Measurements from ENCODE around the gene TEAD3. TPM values are rescaled to one million over a fixed set of nuclear protein-coding genes. Genes with fewer than 3 reads are reported as not detected.

Gene TEAD3
- total and polyA plus RNA-seq, 2 of the 4 experiments (the other 2 are of a cell fraction): 5.2 to 28.0 TPM

DNA sequence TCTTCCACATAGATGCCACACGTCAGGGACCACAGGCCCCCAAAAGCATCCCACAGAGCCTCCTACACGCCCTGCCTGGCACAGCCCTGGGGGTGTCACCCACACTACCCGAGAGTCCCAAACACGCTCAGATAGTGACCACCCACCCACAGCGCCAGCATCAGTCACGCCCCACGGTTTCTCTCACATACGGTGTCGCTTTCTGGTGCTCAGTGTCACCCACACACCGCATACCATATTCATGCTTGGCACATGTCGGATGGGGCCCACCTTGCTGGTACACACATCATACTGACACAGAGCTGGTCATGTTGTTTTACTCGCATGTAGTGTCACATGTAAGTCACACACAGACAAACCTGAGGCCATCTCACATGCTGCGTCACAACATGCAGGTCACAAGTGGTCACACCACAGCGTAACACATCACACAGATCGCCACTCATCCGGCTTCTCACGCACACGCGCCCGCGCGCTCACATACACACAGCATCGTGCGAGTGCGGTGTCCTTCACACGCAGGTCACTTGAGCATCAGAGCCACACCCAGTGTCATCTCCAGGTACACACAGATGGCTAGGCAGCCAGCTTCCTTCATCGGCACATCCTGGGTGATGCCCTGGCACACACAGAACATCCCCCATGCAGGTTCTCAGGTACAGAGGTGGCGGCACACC is 3.4 kb downstream of the TEAD3 start:
- peaks cover 26% of the 10 kb centered on the region for H3K9me1 ChIP-seq (ENCODE audit: insufficient read depth, low read length)
- no peak overlapping the region for H2BK20ac ChIP-seq (ENCODE audit: low read depth, low read length)
- H3K4me2 ChIP-seq (ENCODE audit: low read depth, low read length): peak overlapping the region; percentile 66; the same call in 1 of the 2 replicates
- peak overlapping the region; percentile 70; the same call in 1 of the 2 replicates for H2BK120ac ChIP-seq (ENCODE audit: low read depth, low read length)
- H4K8ac ChIP-seq (ENCODE audit: low read depth in 2 of 2, low read length in 2 of 2): no peak overlapping the region; a peak in 1 of 4 replicates
- 0 out of 2 replicates have a peak, but pooled peaks cover 5% of the 10 kb centered on the region for H3K36me3 ChIP-seq (ENCODE audit: control insufficient read depth, insufficient read depth, low read length)
- no peaks in the 10 kb centered on the region for H3K27me3 ChIP-seq (ENCODE audit: control insufficient read depth, insufficient read depth, low read length)
- H3K4me3 ChIP-seq (ENCODE audit: insufficient read depth, low read depth, low read length): no peak overlapping the region
- no TSS peak for BruUV-seq (replicated peaks)
- no peak overlapping the region for H2AFZ ChIP-seq (replicated peaks; ENCODE audit: low read length, poor library complexity)
- peak overlapping the region; percentile 17 for H3K9ac ChIP-seq (ENCODE audit: low read depth, low read length)
- ATAC-seq (ENCODE audit: low read depth) (no peak), DNase-seq (no peak)
- intact Hi-C loops (cut with micrococcal nuclease) (no loop called here), dilution Hi-C loops (cut with HindIII; ENCODE audit: low sequenced_read_pairs, unreplicated experiment) (no loop called here), in situ Hi-C loops (cut with MboI; ENCODE audit: low sequenced_read_pairs) (no loop called here)
- no peak overlapping the region for H4K5ac ChIP-seq (ENCODE audit: low read depth, low read length)
- H3K18ac ChIP-seq (ENCODE audit: low read depth, low read length): no peak overlapping the region
- H3K56ac ChIP-seq (ENCODE audit: extremely low read depth, insufficient read depth, low read length): no peak overlapping the region
- ChIA-PET CTCF (no interaction called here), POLR2A (ENCODE audit: unreplicated experiment) (no interaction called here)
- H3K9me3 ChIP-seq (ENCODE audit: control insufficient read depth, insufficient read depth, low read length): no peaks in the 10 kb centered on the region
- peak overlapping the region; percentile 36; the same call in 1 of the 3 replicates for H2BK15ac ChIP-seq (ENCODE audit: low read depth, low read length)
- peaks cover 18 to 79% of the 10 kb centered on the region in 2 experiments; a peak in 3 of 4 replicates for H3K79me1 ChIP-seq (ENCODE audit: low read depth in 1 of 2, low read length in 2 of 2)
- peak overlapping the region; percentile 70 for H3K14ac ChIP-seq (replicated peaks; ENCODE audit: low read depth, low read length)
- peaks cover 34% of the 10 kb centered on the region for H4K20me1 ChIP-seq (ENCODE audit: insufficient read depth, low read length)
- H4K91ac ChIP-seq (ENCODE audit: insufficient read depth, low read depth, low read length): peak overlapping the region; percentile 37
- no peak overlapping the region for H3K27ac ChIP-seq (ENCODE audit: insufficient read depth, low read length)
- peak overlapping the region; percentile 79 for H3K4ac ChIP-seq (ENCODE audit: low read depth, low read length)
- peak overlapping the region; percentile 89 for H2AK5ac ChIP-seq (ENCODE audit: low read depth, low read length)
- peak overlapping the region; percentile 44 for H2AK9ac ChIP-seq (replicated peaks; ENCODE audit: low read depth, low read length, poor library complexity)
- H2BK5ac ChIP-seq (ENCODE audit: low read depth, low read length, poor library complexity, severe bottlenecking): no peak overlapping the region
- 85% methylated on average over 18 of the region's 28 CpGs; no CpG with 5 or more reads in 1 of the 2 experiments for WGBS, 2 experiments (ENCODE audit: extremely low coverage in 2 of 2, insufficient read length in 1 of 2)
- peak overlapping the region; percentile 89 for H3K23ac ChIP-seq (ENCODE audit: low read depth, low read length)
- H3K4me1 ChIP-seq (ENCODE audit: control insufficient read depth, insufficient read depth, low read length): peaks cover 59% of the 10 kb centered on the region
- TF ChIP-seq SMC3 (IDR thresholded peaks at IDR 0.05; ENCODE audit: low read depth, low read length): no peak
- no peak for TF ChIP-seq CTCF (conservative IDR thresholded peaks at IDR 0.05; ENCODE audit: low read depth, low read length)
- TF ChIP-seq BHLHE40 (IDR thresholded peaks at IDR 0.05; ENCODE audit: low read depth, low read length): no peak
- TF ChIP-seq USF2 (IDR thresholded peaks at IDR 0.05; ENCODE audit: low read depth, low read length): no peak
- no peak for TF ChIP-seq MXI1 (IDR thresholded peaks at IDR 0.05; ENCODE audit: borderline replicate concordance, low read depth, low read length)
- no peak for TF ChIP-seq RFX5 (IDR thresholded peaks at IDR 0.05; ENCODE audit: low read depth, low read length)
- no peak for TF ChIP-seq CHD1 (IDR thresholded peaks at IDR 0.05; ENCODE audit: low read depth, low read length)
- no peak for TF ChIP-seq MAZ (IDR thresholded peaks at IDR 0.05; ENCODE audit: borderline replicate concordance, low read depth, low read length)
- TF ChIP-seq, protein P1, sequence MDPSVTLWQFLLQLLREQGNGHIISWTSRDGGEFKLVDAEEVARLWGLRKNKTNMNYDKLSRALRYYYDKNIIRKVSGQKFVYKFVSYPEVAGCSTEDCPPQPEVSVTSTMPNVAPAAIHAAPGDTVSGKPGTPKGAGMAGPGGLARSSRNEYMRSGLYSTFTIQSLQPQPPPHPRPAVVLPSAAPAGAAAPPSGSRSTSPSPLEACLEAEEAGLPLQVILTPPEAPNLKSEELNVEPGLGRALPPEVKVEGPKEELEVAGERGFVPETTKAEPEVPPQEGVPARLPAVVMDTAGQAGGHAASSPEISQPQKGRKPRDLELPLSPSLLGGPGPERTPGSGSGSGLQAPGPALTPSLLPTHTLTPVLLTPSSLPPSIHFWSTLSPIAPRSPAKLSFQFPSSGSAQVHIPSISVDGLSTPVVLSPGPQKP (IDR thresholded peaks at IDR 0.05; ENCODE audit: borderline replicate concordance, low read depth, low read length): no peak
- no peak for TF ChIP-seq CEBPB (IDR thresholded peaks at IDR 0.05; ENCODE audit: low read depth, low read length)
- no peak for TF ChIP-seq RCOR1 (IDR thresholded peaks at IDR 0.05; ENCODE audit: insufficient replicate concordance, low read length)
- no peak for TF ChIP-seq FOS (IDR thresholded peaks at IDR 0.05; ENCODE audit: low read depth, low read length)
- no peak for TF ChIP-seq MAFK (IDR thresholded peaks at IDR 0.05; ENCODE audit: low read depth, low read length)
- TF ChIP-seq POLR2A (IDR thresholded peaks at IDR 0.05; ENCODE audit: low read depth, low read length): no peak
- no peak for TF ChIP-seq RAD21 (IDR thresholded peaks at IDR 0.05; ENCODE audit: low read length)
